GM21529 (cell line): ENCODE results near the gene ADAMTS2.

ENCODE experiments used
- ATAC-seq: cut with Tn5 transposase; IDR thresholded peaks from one replicate; pipeline ENCODE4 v1.9.1; 2021; ENCODE audit not compliant: unreplicated experiment

The ADAMTS2 gene

GRCh38 chr5:179313849-179314521 is 31.3 kb downstream of the ADAMTS2 start:
- no peak for ATAC-seq

- no peak for ATAC-seq
These were observed 32.6 kb downstream of the ADAMTS2 start for GRCh38 chr5:179312557-179313235.

DNA sequence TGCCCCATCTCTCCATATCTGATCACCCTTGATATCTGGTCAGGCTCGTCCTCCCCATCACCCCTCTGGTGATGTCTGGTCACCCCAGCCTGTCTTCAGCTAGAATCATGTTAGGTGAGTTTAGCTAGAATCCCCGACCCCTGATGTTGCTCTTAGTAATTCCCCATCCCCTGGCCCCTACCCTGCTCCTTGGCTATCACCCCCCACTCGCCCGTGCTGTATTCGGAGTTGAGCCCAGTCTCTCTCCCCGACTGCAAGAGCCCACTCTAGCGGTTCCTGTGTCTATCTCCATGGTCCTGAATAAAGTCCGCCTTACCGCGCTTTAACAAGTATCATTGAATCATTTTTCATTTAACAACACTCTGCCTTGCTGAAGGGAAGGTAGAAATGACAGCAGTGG is 33.7 kb downstream of the ADAMTS2 start:
- no peak for ATAC-seq

DNA sequence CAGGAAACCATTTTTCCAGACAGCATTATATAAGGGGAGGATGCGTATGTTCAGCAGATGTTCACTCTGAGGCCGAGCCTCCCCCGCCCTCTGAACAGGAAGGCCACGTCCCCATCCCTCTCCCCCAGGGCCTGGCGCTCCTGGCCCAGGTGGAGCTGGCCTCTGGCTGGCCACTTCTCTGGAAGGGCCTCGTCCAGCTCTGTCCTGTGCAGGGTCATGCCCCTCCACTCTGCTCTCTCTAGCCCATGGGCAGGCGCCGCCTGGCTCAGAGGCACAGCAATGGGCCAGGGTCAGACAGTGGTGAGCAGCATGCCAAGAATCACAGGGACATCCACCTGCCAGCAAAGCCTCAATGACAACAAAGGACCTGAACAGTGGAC is 34.2 kb downstream of the ADAMTS2 start:
- no peak for ATAC-seq

DNA sequence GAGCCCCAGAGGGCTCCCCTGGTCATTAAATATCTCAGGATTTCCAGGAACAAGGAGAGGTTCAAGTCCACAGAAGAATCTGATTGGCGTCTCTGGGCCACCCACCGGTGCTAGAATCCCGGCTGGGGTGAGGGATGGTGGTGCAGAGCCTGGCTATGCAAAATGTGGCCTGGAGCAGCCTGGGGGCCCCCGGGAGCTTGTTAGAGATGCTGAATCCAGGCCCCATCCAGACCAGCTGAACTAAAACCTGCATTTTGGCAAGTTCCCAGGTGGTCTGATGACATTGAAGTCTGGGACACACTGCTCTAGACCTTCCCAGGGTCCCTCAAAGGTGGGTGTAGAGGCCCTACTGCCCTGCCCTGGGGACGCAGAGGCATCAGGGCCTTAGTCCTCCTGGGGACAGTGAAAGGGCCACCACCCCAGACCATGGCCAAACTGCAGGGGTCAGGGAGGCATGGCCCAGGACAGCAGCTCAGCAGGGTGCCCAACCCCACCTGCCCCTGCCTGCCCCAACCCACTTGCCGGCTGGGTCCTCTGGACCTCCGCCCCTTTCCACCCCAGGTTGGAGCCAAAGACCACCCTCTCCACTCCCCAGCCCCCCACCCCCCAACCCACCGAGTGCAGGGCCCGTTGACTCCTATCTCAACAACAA is 34.7 kb downstream of the ADAMTS2 start:
- no peak for ATAC-seq

DNA sequence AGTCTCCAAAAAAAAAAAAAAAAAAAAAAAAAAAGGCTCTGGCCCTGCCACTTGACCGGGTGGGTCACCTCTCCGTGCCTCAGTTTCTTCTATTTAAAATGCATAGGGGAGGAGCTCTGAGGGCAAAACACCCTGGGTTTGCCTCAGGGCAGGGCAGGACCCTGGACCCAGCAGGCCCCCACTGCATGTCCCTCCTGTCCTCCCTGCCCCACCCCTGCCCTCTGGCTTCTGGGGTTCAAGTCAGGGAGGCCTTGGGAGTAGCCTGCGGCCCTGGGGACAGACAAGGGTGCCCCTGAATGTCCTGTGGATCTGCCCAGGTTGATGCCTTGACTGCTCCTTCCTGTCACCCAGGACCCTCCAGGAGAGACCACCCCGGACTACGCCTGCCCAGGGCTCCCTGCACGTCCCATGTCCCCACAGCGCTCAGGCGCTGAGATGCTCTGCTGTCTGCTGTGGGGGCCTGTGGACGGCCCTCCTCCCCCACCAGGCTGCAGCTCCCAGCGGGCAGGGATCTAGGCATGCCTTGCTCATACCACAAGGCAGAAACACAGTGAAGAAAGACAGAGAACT is 35.4 kb downstream of the ADAMTS2 start:
- ATAC-seq, result no peak

DNA sequence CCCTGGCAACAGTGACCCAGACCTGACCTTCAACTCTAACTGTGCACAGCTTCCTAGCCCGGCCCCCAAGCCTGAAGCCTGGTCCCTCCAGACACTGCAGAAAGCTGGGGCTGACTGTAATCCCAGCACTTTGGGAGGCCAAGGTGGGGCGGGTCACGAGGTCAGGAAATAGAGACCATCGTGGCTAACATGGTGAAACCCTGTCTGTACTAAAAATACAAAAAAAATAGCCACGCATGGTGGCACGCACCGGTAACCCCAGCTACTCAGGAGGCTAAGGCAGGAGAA is 35.9 kb downstream of the ADAMTS2 start:
- ATAC-seq, result no peak

DNA sequence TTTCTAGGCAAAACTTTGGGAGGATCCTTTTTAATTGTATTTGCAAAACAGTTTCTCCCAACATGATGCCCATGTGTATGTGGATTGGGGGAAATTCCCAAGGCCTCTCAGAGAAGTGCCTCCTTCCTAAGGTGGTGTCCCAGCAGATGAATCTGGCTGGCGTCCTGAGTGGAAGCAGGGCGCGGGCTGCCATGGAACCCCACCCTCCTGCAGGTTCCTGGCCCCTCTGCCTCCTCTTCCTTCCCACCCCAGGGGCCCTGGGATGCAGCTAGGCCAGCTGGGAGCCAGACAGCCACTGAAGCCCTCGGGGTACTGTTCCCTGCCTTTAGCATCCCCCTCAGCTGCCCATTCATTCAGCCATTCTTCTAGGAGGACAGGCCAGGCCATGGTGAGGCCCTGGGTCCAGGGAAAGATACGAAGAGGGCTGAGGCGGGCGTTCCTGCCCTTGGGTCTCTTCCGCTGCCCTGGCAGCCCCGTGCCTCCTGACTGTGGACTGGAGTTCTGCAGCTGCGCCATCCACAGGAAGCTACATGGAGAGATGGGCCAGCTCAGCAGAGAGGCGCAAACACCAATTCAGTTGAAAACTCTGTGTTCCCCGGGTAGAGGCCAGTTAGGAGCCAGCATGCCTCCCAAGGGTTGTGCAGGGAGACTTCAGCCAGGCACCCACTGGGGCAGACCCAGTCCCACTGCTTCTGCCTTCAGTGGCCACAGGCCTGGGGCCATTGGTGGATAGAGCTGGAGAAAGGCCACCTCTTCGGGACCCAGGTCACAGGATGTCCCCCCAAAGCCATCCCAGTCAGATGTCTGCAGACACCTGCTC is 36.5 kb downstream of the ADAMTS2 start:
- ATAC-seq, result no peak

DNA sequence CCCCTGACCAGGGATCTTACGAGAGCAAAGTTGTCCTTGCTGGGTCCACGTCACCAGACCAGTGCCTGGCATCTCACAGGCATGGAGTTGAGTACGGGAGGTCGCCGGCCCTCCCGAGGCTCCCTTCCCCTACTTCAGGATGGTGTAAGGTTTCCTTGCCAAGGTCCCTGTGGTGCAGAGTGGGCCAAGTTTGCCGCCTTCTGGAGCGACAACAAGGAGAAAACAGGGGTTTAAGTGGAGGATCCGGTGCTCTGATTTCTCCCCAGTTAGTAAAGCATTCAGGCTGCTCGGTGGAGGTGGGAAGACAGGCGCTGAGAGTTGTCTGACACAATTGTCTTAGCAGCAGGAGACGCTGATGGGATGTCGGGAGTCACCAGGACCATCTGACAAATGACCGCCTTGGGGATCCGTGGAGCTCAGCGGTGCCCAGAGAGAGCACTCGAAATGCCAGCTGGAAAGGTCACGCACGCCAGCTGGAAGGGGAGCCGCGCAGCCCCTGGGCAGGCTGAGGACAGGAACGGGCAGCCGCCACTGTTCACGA is 37.3 kb downstream of the ADAMTS2 start:
- no peak for ATAC-seq

DNA sequence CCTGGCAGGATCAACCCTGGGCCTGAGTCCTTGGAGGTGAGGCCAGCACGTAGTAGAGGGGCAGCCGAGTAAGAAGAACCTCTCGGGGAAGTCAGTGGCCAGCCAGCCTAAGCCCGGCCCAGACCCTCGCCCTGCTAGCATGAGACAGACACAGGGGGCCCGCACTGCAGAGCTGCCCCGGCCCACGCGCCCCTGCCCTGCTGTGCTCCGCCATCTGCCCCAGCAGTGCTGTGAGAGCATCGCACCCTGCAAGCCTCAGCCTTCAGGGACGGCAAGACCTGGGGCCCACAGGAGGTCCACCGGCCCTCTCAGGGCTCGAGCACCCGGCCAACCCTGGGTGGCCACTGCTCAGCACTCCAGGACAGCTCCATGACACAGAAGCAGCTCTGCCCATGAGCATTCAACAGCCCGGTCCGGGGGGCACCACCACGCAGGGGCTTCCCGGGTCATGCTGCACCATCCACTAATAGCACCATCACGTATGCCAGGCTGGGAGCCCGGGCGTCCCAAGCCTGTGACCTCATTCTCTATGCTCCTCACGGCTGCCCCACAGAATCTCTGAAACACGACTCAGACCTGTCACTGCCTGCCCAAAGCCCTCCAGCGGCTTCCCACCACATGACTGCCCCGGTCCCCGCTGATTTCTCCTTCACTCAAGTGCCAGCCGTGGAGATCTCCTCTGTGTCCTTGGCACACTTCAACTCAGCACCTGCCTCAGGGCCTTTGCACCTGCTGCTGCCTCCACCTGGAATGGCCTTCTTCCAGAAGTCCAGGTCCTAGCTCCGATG is 38.1 kb downstream of the ADAMTS2 start:
- no peak for ATAC-seq

- ATAC-seq, result no peak
These were observed 38.9 kb downstream of the ADAMTS2 start for GRCh38 chr5:179306191-179307012.

DNA sequence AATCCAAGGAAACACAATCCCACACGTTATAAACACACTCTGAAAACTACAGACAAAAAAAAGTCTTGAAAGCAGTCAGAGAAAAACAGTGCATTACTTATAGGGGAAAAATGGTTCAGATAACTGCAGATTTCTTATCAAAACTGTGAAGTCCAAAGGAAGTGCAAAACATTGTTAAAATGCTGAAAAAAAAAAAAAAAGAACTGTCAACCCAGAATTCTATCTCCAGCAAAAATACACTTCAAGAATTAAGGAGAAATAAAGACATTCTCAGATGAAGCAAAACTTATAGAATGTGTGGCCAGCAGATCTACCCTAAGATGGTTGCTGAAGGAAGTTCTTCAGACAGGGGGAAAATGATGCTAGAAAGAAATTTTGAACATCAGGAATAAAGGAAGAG is 40.4 kb downstream of the ADAMTS2 start:
- ATAC-seq, result no peak

DNA sequence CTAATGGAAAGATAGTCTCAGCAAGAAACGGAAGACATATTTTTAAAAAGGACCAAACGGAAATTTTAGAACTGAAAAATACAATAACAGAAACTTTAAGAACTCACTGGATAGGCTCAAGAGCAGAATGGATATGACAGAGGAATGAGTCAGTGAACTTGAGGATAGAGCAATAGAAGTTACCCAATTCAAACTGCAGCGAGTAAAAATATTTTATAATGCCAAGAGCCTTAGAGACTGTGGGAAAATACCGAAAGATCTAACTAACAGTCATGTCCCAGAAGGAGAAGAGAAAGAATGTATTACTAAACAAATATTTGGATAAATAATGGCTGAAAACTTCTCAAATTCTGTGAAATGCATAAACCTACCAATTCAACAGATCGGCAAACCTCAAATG is 40.8 kb downstream of the ADAMTS2 start:
- no peak for ATAC-seq

DNA sequence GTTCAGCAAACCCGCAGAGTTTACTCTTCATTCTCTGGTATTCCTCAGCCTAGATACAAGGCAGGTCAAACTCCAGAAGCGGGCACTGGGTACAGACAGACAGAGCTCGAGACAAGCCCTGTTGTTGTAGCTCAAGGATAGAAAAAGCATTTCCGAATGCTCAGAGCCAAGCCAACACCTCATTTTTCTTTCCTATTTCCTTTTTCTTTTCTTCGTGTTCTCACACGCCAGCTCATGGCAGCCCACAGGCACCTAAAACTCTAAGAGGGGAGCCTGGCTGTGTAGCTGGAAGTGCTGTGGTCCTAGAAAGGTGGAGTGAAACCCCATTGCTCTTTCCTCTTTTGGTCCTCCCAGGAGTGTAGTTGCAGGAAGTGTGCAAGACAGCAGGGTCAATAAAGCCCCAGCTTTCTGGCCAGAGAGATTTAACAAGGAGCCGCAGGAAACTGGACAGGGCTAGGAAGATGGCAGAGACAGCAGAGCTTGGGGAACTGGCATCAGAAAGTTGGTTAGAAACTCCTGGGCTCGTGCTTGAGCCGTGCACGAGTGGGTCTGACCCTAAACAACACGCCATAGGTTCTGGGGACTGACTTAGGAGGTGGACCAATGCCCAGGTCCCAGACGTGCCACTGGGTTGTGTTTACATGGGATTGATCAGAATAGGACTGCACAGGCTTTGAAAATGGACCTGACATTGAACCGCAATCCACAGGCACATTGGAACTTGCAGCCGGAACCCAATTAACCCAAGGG is 41.6 kb downstream of the ADAMTS2 start:
- ATAC-seq, result no peak

GRCh38 chr5:179302499-179303185 is 42.6 kb downstream of the ADAMTS2 start:
- no peak for ATAC-seq

GRCh38 chr5:179301796-179302195 is 43.5 kb downstream of the ADAMTS2 start:
- no peak for ATAC-seq

GRCh38 chr5:179301376-179301775 is 43.9 kb downstream of the ADAMTS2 start:
- ATAC-seq, result no peak

GRCh38 chr5:179300581-179301180 is 44.6 kb downstream of the ADAMTS2 start:
- no peak for ATAC-seq
